Fibroblast of villous mesenchyme (primary cell): ENCODE measurements around the gene AK5. TPM values are rescaled to one million over a fixed set of nuclear protein-coding genes. Genes with fewer than 3 reads are reported as not detected.
A peak's percentile ranks its signal among the peaks of the same experiment; 100 is the strongest.

Source experiments
- DNase-seq: peaks from one replicate; pipeline ENCODE4 v3.0.0-alpha.2; 2010; ENCODE audit warnings: low read depth
- H3K4me3 ChIP-seq: 2 replicates; pipeline ENCODE4 v1.5.1; 2011; ENCODE audit warnings: low read depth, mild to moderate bottlenecking, low read length
- total RNA-seq: library from RNA; depleted of rRNA; stranded (reverse); fragments of >200 nt; gene quantifications from 2 replicates; pipeline ENCODE4 v1.2.3, GENCODE V29; 2012
- TF ChIP-seq, protein P1 (sequence below): IDR thresholded peaks from 2 replicates; pipeline ENCODE4 v1.5.1; 2012; ENCODE audit warnings: low read depth, mild to moderate bottlenecking, low read length; ENCODE audit not compliant: insufficient read depth

Gene AK5
- total RNA-seq, 1 donor: 123 TPM

DNA sequence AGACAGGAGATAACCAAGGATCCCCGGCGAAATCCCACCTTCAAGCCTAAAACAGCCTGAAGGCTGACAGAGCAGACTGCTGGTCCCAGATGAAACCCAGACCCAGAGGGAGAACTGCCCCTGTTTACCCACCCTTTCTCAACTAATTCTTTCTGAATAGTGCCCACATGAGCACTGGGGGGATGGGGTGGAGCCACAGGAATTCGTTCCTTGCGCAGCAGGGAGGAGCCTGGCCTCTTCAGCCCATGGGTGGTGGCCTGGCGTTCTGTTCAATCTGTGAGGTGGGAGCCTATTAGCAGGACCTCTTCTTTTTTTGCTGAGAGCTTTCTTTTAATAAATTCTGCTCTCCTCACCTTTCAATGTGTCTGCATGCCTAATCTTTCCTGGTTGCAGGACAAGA, 6.6 kb upstream of the AK5 start:
- H3K4me3 ChIP-seq: no peak overlapping the region
- TF ChIP-seq, protein P1, sequence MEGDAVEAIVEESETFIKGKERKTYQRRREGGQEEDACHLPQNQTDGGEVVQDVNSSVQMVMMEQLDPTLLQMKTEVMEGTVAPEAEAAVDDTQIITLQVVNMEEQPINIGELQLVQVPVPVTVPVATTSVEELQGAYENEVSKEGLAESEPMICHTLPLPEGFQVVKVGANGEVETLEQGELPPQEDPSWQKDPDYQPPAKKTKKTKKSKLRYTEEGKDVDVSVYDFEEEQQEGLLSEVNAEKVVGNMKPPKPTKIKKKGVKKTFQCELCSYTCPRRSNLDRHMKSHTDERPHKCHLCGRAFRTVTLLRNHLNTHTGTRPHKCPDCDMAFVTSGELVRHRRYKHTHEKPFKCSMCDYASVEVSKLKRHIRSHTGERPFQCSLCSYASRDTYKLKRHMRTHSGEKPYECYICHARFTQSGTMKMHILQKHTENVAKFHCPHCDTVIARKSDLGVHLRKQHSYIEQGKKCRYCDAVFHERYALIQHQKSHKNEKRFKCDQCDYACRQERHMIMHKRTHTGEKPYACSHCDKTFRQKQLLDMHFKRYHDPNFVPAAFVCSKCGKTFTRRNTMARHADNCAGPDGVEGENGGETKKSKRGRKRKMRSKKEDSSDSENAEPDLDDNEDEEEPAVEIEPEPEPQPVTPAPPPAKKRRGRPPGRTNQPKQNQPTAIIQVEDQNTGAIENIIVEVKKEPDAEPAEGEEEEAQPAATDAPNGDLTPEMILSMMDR: no peak
- DNase-seq: no peak

DNA sequence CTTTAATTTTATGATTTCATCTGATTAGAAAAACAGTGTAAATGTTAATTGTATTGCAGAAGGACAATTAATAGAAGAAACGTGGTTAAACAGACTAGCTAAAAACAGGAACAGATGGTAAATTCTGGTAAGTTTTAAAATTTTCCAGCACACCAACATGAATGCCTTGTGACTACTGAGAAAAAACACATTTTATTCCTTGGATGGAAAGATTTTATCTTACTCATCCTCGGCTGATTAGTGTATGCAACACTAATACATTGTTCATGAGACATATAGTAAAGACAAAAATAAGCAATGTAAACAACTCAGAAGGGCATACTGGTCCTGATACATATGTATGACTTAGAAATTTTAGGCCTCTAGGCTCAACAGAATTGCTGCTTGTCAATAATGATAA, 4.9 kb upstream of the AK5 start:
- TF ChIP-seq, protein P1: no peak
- DNase-seq: no peak
- H3K4me3 ChIP-seq: no peak overlapping the region

DNA sequence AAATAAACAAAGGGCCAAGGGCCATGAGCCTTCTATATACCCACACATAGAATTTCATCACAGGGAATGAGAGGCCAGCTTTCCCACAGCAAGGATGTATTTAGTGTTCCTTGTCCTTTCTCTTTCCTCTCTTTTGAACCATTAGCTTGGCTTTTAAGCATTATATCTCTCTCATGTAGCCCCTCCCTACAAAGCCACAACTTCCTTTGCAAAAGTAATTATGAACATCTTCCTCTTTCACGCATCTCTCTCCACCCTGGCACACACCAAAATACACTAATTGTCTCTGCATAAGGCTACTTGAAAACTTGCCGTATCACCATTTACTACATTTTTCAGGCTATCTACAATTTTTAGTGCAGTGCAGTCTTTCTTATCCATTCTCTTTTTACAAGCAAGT, 1.9 kb upstream of the AK5 start:
- DNase-seq: no peak
- TF ChIP-seq, protein P1: no peak
- no peak overlapping the region for H3K4me3 ChIP-seq

DNA sequence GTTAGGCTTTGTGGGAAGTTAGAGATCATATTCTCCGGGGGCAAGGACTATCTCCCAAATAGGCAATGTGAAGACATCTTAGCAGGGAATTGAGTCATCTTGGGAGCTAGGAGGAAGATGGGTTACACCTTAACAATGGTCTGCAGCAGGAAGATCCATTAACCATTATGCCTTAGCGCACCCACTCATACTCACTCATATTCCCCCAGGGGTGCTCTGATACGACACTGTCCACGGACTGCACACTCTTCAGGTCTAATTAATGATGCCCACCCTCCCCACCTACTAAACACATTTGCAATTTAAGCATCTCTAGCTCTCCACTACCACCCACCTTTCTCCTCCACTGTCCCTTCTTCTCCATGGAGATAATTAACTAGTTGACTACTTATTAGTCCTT, 857 bp upstream of the AK5 start:
- DNase-seq: no peak
- no peak overlapping the region for H3K4me3 ChIP-seq
- TF ChIP-seq, protein P1: no peak

DNA sequence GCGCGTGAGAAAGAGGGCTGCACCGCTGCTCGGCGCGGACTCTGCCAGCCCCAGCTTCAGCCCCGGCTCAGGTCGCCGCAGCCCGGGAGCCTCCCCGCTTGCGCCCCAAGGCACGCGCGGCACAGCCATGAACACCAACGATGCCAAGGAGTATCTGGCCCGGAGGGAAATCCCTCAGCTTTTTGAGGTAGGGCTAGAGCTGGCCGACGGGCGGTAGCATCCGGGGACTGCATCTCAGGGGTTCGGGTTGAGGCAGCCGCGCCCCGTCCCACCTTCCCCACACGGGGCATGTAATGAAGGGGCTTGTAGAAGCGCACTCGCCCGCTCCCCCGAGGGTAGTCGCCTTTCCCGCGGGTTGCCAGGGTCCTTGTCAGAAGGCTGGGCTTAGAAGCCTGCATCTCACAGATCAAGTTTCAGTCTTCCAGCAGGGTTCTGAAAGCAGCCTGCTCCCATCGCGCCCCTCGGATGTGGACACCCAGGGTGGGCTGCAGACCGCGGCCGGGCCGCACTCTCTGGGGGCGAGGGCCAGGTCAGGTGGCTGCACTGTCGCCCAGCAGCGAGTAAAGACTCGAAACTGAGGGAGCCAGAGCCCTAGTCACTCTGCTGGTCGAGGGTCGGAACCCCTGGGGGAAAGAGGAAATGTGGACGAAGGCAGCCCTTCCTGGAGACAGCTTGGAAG, 507 bp downstream of the AK5 start:
- TF ChIP-seq, protein P1: no peak
- peak overlapping the region; percentile 63 for H3K4me3 ChIP-seq
- peak; percentile 28 for DNase-seq

DNA sequence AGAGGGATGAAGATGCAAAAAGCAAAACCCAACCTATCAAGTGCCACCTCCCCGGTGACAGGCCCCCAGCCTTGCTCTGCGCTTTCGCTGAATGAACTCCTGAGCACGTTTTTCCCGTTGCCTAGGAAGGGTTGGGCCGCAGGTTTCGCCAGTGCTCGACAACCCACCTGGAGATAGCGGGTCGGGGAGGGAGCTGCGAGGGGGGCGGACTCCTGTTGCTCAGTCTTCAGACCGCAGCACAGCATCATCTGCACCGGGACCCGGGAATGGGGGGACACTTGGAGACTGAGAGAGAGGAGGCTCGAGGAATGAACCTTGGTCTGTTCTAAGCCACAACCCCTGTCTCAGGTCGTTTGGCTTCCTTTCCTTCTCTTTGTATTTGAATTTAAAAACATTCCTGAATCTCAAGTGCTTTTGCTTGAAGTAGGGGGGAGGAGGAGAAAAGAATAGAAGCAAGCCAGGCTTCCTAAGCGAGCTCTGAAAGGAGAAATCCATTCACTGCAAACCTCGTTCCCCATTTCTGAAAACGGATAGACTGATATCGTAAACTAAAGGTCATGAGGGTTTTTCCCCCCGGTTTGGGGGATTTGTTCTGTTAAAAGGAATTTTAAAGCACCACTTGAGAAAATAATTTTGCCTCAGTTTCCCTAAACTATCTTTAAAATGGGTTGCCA, 1.2 kb downstream of the AK5 start:
- peak overlapping the region; percentile 63 for H3K4me3 ChIP-seq
- no peak for DNase-seq
- TF ChIP-seq, protein P1: no peak
